Measurements from ENCODE around the gene XYLT2. TPM values are rescaled to one million over a fixed set of nuclear protein-coding genes. Genes with fewer than 3 reads are reported as not detected.

XYLT2 gene
- total and polyA plus RNA-seq, 2 of the 13 experiments (the other 11 are each of a cell fraction or from before 2014, with no cell fraction given): 17.0 to 22.1 TPM

DNA sequence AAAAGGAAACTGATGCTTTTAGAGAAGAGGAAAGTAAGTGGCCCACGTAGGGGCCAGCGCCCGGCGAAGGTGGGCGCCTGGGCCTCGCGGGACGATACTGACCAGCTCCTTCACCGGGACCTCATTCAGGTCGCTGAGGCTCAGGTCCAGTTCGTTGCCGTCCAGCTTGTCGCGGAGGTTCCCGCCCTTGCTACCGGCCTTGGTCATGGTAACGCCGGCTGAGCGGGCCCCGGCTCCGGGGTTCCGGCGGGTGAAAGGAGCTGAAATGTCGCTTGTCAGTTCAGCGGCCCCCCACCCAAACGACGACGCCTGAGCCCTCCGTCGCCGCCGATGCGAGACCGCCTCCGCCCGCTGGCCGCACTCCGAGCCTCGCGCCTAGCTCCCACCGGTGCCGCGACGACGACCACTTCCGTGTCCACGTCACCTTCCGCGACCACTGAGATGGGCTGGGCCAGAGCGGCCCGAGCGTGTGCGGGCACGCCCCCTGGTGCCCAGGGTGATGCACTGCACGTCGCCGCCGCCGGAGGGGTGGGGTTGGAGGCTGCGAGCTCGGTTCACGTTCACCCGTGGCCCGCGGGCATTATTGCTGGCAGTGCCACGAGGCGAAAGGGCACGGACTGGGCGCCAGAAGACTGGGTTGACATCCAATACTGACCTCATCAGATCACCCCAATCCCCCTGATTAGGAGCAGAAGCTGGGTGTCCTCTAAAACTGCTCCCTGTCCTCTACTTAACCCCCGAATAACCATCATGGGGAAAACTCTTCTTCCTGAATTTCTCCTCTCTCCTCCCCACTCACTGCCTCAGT is 51.4 kb downstream of the XYLT2 start, which contains the start of gene LRRC59 (continued):
- TF ChIP-seq, protein P1, sequence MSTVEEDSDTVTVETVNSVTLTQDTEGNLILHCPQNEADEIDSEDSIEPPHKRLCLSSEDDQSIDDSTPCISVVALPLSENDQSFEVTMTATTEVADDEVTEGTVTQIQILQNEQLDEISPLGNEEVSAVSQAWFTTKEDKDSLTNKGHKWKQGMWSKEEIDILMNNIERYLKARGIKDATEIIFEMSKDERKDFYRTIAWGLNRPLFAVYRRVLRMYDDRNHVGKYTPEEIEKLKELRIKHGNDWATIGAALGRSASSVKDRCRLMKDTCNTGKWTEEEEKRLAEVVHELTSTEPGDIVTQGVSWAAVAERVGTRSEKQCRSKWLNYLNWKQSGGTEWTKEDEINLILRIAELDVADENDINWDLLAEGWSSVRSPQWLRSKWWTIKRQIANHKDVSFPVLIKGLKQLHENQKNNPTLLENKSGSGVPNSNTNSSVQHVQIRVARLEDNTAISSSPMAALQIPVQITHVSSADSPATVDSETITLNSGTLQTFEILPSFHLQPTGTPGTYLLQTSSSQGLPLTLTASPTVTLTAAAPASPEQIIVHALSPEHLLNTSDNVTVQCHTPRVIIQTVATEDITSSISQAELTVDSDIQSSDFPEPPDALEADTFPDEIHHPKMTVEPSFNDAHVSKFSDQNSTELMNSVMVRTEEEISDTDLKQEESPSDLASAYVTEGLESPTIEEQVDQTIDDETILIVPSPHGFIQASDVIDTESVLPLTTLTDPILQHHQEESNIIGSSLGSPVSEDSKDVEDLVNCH (CRISPR knock-in tag; IDR thresholded peaks at IDR 0.05): 0 out of 2 replicates have a peak, but pooled peaks have one; percentile 75
- peak; percentile 66; the same call in 1 of the 2 replicates for TF ChIP-seq PAWR (CRISPR knock-in tag; IDR thresholded peaks at IDR 0.05; ENCODE audit: borderline replicate concordance)
- TF ChIP-seq ZBTB3 (CRISPR knock-in tag; IDR thresholded peaks at IDR 0.05; ENCODE audit: borderline replicate concordance, low read depth): peak; percentile 94; the same call in 1 of the 2 replicates
- peak; percentile 93 for TF ChIP-seq SNAPC2 (CRISPR knock-in tag; IDR thresholded peaks at IDR 0.05)
- TF ChIP-seq ZNF350 (CRISPR knock-in tag; IDR thresholded peaks at IDR 0.05; ENCODE audit: borderline replicate concordance, low read depth): peak; percentile 98
- peak; percentile 98 for TF ChIP-seq RELA (CRISPR knock-in tag; IDR thresholded peaks at IDR 0.05)
- 0 out of 2 replicates have a peak, but pooled peaks have one; percentile 75 for TF ChIP-seq ZNF468 (CRISPR knock-in tag; IDR thresholded peaks at IDR 0.05)
- TF ChIP-seq ZNF337 (CRISPR knock-in tag; IDR thresholded peaks at IDR 0.05; ENCODE audit: borderline replicate concordance, low read depth): peak; percentile 97; the same call in 1 of the 2 replicates
- TF ChIP-seq SSRP1 (CRISPR knock-in tag; IDR thresholded peaks at IDR 0.05): peak; percentile 95
- peak; percentile 22; the same call in 1 of the 2 replicates for TF ChIP-seq ZNF24 (IDR thresholded peaks at IDR 0.05)
- TF ChIP-seq BORCS8-MEF2B (CRISPR knock-in tag; IDR thresholded peaks at IDR 0.05): peak; percentile 100
- peak; percentile 93; the same call in 1 of the 2 replicates for TF ChIP-seq THYN1 (CRISPR knock-in tag; IDR thresholded peaks at IDR 0.05; ENCODE audit: borderline replicate concordance, low read depth)
- TF ChIP-seq ZBTB8A (CRISPR knock-in tag; IDR thresholded peaks at IDR 0.05; ENCODE audit: borderline replicate concordance, low read depth): no peak
- peak; percentile 87 for TF ChIP-seq ARNTL (CRISPR knock-in tag; IDR thresholded peaks at IDR 0.05)
- peak; percentile 100 for TF ChIP-seq TOPORS (CRISPR knock-in tag; IDR thresholded peaks at IDR 0.05)
- TF ChIP-seq SP5 (CRISPR knock-in tag; IDR thresholded peaks at IDR 0.05; ENCODE audit: borderline replicate concordance, low read depth): peak; percentile 70
- TF ChIP-seq, protein P2, sequence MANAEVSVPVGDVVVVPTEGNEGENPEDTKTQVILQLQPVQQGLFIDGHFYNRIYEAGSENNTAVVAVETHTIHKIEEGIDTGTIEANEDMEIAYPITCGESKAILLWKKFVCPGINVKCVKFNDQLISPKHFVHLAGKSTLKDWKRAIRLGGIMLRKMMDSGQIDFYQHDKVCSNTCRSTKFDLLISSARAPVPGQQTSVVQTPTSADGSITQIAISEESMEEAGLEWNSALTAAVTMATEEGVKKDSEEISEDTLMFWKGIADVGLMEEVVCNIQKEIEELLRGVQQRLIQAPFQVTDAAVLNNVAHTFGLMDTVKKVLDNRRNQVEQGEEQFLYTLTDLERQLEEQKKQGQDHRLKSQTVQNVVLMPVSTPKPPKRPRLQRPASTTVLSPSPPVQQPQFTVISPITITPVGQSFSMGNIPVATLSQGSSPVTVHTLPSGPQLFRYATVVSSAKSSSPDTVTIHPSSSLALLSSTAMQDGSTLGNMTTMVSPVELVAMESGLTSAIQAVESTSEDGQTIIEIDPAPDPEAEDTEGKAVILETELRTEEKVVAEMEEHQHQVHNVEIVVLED (CRISPR knock-in tag; IDR thresholded peaks at IDR 0.05; ENCODE audit: borderline replicate concordance): peak; percentile 98
- peak; percentile 91 for TF ChIP-seq ZNF777 (CRISPR knock-in tag; IDR thresholded peaks at IDR 0.05)
- peak; percentile 89 for TF ChIP-seq ZBTB7A (CRISPR knock-in tag; IDR thresholded peaks at IDR 0.05)
- TF ChIP-seq, protein P3, sequence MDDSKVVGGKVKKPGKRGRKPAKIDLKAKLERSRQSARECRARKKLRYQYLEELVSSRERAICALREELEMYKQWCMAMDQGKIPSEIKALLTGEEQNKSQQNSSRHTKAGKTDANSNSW (CRISPR knock-in tag; IDR thresholded peaks at IDR 0.05; ENCODE audit: borderline replicate concordance): peak; percentile 87; the same call in 1 of the 2 replicates
- peak; percentile 99 for TF ChIP-seq SALL1 (CRISPR knock-in tag; IDR thresholded peaks at IDR 0.05)
- peak; percentile 99 for TF ChIP-seq KMT2B (CRISPR knock-in tag; IDR thresholded peaks at IDR 0.05)
- TF ChIP-seq REXO4 (CRISPR knock-in tag; IDR thresholded peaks at IDR 0.05; ENCODE audit: borderline replicate concordance): peak; percentile 92
- TF ChIP-seq IKZF1 (IDR thresholded peaks at IDR 0.05): no peak
- TF ChIP-seq ZNF335 (CRISPR knock-in tag; IDR thresholded peaks at IDR 0.05): peak; percentile 95
- TF ChIP-seq ZNF441 (CRISPR knock-in tag; IDR thresholded peaks at IDR 0.05; ENCODE audit: borderline replicate concordance): no peak; the same call in 1 of the 2 replicates
- peak; percentile 91 for TF ChIP-seq MTF2 (CRISPR knock-in tag; IDR thresholded peaks at IDR 0.05; ENCODE audit: borderline replicate concordance)

All from HepG2 (cell line).